Measurements from ENCODE around the gene GALT. TPM values are rescaled to one million over a fixed set of nuclear protein-coding genes. Genes with fewer than 3 reads are reported as not detected.

GALT gene
- total RNA-seq, 6 experiments from 2014 or later = 20.5 to 27.4 (median 22.0) TPM

DNA sequence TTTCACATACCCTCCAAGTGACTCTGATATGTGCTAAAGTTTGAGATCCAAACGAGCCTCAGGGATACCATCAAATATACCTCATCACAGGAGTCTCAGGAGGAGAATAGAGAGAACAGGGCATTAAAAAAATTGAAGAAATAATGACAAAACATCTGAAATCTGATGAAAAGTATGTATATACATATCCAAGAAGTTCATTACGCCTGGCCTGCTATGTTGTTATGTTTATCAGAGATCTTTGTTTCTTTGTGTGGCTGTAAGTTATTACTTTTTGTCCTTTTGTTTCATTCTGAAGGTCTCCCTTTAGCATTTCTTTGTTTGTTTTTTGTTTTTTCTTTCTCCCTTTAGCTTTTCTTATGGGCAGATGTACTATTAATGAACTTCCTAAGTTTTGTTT, 47.1 kb downstream of the GALT start:
- peaks cover 2% of the 10 kb centered on the region for H3K27me3 Mint-ChIP-seq (ENCODE audit: insufficient read depth)
- no peak overlapping the region for H3K27ac Mint-ChIP-seq
- H3K9me3 Mint-ChIP-seq = no peaks in the 10 kb centered on the region
- TF ChIP-seq, protein P1, sequence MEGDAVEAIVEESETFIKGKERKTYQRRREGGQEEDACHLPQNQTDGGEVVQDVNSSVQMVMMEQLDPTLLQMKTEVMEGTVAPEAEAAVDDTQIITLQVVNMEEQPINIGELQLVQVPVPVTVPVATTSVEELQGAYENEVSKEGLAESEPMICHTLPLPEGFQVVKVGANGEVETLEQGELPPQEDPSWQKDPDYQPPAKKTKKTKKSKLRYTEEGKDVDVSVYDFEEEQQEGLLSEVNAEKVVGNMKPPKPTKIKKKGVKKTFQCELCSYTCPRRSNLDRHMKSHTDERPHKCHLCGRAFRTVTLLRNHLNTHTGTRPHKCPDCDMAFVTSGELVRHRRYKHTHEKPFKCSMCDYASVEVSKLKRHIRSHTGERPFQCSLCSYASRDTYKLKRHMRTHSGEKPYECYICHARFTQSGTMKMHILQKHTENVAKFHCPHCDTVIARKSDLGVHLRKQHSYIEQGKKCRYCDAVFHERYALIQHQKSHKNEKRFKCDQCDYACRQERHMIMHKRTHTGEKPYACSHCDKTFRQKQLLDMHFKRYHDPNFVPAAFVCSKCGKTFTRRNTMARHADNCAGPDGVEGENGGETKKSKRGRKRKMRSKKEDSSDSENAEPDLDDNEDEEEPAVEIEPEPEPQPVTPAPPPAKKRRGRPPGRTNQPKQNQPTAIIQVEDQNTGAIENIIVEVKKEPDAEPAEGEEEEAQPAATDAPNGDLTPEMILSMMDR (IDR thresholded peaks at IDR 0.05) = no peak
- no peaks in the 10 kb centered on the region for H3K36me3 Mint-ChIP-seq (ENCODE audit: low read depth)
- no peaks in the 10 kb centered on the region for H3K4me1 Mint-ChIP-seq (ENCODE audit: low read depth)
- no peak overlapping the region for H3K4me3 Mint-ChIP-seq
- no peak for DNase-seq

DNA sequence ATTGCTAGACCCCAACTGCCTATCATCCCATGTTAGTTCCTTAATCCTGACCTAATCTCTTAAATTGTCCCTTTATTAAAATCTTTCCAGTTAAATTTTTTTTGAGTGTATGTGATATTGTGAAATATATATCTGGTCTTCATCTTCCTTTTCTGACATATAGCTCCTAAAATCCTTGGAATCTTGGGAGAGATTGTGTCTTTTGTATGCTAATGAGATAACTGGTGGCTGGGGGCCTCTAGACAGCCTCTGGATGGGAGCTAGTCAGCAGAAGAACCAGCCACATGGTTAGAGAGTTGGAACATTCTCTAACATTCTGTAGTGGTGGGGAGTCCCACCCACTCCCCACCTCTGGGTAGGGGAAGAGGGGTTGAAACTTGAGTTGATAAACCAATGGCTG, 48.3 kb downstream of the GALT start:
- Mint-ChIP-seq H3K4me3 (no peak overlapping the region), H3K27ac (no peak overlapping the region), H3K9me3 (no peaks in the 10 kb centered on the region), H3K36me3 (ENCODE audit: low read depth) (no peaks in the 10 kb centered on the region), H3K27me3 (ENCODE audit: insufficient read depth) (peaks cover 2% of the 10 kb centered on the region; the same call in 1 of the 2 replicates), H3K4me1 (ENCODE audit: low read depth) (no peaks in the 10 kb centered on the region)
- TF ChIP-seq, protein P1 (IDR thresholded peaks at IDR 0.05) = no peak
- no peak for DNase-seq

Other genes starting within 250 kb of the GALT start
- 10 to 100 TPM; 21.6 to 23.6 (median 22.6) TPM for gene FAM219A, start 188.1 kb upstream of the GALT start, total RNA-seq (2021; fragmentation: NEBNext Ultra II Directional; extraction: Animal tissue kit (Norgen Biotek cat#: 25700))
- not detected for gene DNAI1, start 187.9 kb upstream of the GALT start, total RNA-seq (2021; fragmentation: NEBNext Ultra II Directional; extraction: Animal tissue kit (Norgen Biotek cat#: 25700))
- under 1 TPM in 2 of 6 experiments, not detected in 4; 0.19 to 0.57 TPM for gene ENHO, start 123.7 kb upstream of the GALT start, total RNA-seq (2021; fragmentation: NEBNext Ultra II Directional; extraction: Animal tissue kit (Norgen Biotek cat#: 25700))
- gene CNTFR, start 57.0 kb upstream of the GALT start, total RNA-seq (2021; fragmentation: NEBNext Ultra II Directional; extraction: Animal tissue kit (Norgen Biotek cat#: 25700)) = not detected
- gene RPP25L, start 34.6 kb upstream of the GALT start, total RNA-seq (2021; fragmentation: NEBNext Ultra II Directional; extraction: Animal tissue kit (Norgen Biotek cat#: 25700)) = 10 to 100 TPM; 16.1 to 22.0 (median 19.6) TPM
- gene DCTN3, start 26.2 kb upstream of the GALT start, total RNA-seq (2021; fragmentation: NEBNext Ultra II Directional; extraction: Animal tissue kit (Norgen Biotek cat#: 25700)) = 100 to 1,000 TPM; 150 to 176 (median 161) TPM
- gene ARID3C, start 17.6 kb upstream of the GALT start, total RNA-seq (2021; fragmentation: NEBNext Ultra II Directional; extraction: Animal tissue kit (Norgen Biotek cat#: 25700)) = under 1 TPM in 2 of 6 experiments, not detected in 4; 0.14 to 0.17 TPM
- 100 to 1,000 TPM; 126 to 148 (median 138) TPM for gene SIGMAR1, start 8.9 kb upstream of the GALT start, total RNA-seq (2021; fragmentation: NEBNext Ultra II Directional; extraction: Animal tissue kit (Norgen Biotek cat#: 25700))
- 10 to 100 TPM; 20.9 to 26.3 (median 23.6) TPM for gene IL11RA, start 5.5 kb downstream of the GALT start, total RNA-seq (2021; fragmentation: NEBNext Ultra II Directional; extraction: Animal tissue kit (Norgen Biotek cat#: 25700))
- under 1 TPM in 1 of 6 experiments, not detected in 5; 0.88 TPM for gene CCL27, start 16.0 kb downstream of the GALT start, total RNA-seq (2021; fragmentation: NEBNext Ultra II Directional; extraction: Animal tissue kit (Norgen Biotek cat#: 25700))
- not detected for gene CCL19, start 44.6 kb downstream of the GALT start, total RNA-seq (2021; fragmentation: NEBNext Ultra II Directional; extraction: Animal tissue kit (Norgen Biotek cat#: 25700))
- not detected for gene CCL21, start 63.5 kb downstream of the GALT start, total RNA-seq (2021; fragmentation: NEBNext Ultra II Directional; extraction: Animal tissue kit (Norgen Biotek cat#: 25700))

Measured in HFFc6 (cell line).